Measurements from ENCODE around the gene KIAA1755. TPM values are rescaled to one million over a fixed set of nuclear protein-coding genes. Genes with fewer than 3 reads are reported as not detected.
A peak's percentile ranks its signal among the peaks of the same experiment; 100 is the strongest.

KIAA1755 gene
- total RNA-seq, 2 experiments from 2014 or later, result not detected

DNA sequence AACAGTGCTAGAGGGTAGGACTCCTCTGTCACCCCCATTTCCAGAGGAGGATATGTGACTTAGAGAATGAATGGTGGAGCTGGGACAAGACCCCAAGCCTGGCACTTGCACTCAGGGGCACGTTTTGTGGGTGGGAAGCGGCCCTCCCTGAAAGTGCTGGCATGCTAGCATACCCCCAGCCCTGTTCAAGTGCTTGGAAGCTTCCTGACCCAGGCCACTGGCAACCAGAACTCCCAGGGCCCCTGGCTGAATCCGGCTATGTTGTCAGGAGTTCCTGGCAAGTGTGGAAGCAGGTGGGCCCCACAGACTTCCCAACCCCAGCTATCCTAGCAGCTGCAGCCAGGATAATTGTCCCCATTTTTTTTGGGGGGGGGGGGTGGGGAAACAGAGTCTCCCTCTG, 59.9 kb downstream of the KIAA1755 start:
- Mint-ChIP-seq H3K27ac (no peak overlapping the region), H3K9me3 (no peaks in the 10 kb centered on the region), H3K4me1 (no peaks in the 10 kb centered on the region), H3K4me3 (no peak overlapping the region), H3K36me3 (no peaks in the 10 kb centered on the region), H3K27me3 (peaks cover 22% of the 10 kb centered on the region)
- POLR2A ChIA-PET, result no interaction called here
- DNase-seq (no peak), ATAC-seq (ENCODE audit: low read depth) (no peak)

DNA sequence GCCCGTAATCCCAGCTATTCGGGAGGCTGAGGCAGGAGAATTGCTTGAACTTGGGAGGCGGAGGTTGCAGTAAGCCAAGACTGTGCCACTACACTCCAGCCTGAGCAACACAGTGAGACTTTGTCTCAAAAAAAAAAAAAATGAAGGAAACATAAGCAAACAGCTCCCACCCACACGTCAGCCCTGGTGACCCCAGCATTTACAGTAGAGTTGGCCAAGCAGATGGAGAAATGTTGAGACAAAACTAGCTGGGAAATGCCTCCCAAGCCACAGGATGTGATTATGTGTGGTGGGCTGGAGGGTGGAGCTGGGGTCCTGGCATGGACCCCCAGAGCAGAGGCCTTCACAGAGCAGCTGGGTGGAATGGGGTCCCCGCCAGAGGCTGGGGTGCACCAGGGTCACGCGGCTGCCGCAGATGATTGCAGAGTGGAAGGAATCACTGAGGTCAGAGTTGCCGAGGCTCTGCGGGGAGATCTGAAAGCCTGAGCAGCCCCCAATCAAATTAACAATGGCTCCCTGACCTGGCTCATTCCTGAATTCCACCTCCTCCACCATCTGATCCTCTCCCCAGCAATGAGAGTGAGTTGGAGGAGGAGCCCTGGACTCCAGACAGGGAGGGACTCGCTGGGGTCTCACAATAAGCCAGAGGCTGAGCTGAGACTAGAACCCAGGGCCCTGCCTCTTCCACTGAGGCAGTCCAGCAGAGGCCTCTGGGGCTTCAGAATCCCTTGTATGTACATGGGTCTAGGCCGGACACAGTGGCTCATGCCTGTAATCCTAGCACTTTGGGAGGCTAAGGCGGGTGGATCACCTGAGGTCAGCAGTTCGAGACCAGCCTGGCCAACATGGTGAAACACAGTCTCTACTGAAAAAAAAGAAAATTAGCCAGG, 60.8 kb downstream of the KIAA1755 start:
- Mint-ChIP-seq H3K27ac (no peak overlapping the region), H3K36me3 (no peaks in the 10 kb centered on the region), H3K9me3 (no peaks in the 10 kb centered on the region), H3K4me1 (no peaks in the 10 kb centered on the region), H3K27me3 (peaks cover 17% of the 10 kb centered on the region), H3K4me3 (no peak overlapping the region)
- DNase-seq, result no peak
- POLR2A ChIA-PET, result no interaction called here
- ATAC-seq (ENCODE audit: low read depth), result no peak

DNA sequence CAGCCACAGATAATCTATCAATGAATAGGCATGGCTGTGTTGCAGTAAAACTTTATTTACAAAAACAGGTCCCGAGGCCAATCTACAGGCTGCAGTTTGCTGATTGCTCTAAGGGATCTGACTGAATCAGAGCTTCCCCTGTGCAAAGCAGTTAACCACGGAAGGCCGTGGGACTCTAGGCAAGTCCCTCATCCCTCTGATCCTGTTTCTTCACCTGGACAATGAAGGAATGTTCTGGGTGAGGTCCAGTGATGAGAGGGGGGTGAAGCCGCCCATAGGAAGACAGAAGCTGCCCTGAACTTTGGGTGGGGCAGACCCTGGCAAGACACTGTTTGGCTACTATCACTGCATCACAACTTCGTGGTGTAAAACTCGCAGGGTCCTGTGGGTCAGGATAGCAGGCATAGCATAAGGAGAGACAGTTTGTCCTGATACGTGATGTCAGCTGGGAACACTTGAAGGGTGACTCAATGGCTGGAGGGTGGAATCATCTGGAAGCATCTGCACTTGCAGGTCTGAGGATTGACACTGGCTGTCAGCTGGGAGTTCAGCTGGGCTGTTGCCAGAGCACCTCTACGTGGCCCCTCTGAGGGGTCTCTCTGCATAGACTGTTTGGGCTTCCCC, 62.2 kb downstream of the KIAA1755 start:
- peaks cover 9% of the 10 kb centered on the region for H3K27me3 Mint-ChIP-seq
- no peaks in the 10 kb centered on the region for H3K36me3 Mint-ChIP-seq
- POLR2A ChIA-PET, result no interaction called here
- ATAC-seq (ENCODE audit: low read depth) (no peak), DNase-seq (no peak)
- no peak overlapping the region for H3K4me3 Mint-ChIP-seq
- no peak overlapping the region for H3K27ac Mint-ChIP-seq
- peaks cover 2% of the 10 kb centered on the region for H3K9me3 Mint-ChIP-seq
- H3K4me1 Mint-ChIP-seq, result no peaks in the 10 kb centered on the region

DNA sequence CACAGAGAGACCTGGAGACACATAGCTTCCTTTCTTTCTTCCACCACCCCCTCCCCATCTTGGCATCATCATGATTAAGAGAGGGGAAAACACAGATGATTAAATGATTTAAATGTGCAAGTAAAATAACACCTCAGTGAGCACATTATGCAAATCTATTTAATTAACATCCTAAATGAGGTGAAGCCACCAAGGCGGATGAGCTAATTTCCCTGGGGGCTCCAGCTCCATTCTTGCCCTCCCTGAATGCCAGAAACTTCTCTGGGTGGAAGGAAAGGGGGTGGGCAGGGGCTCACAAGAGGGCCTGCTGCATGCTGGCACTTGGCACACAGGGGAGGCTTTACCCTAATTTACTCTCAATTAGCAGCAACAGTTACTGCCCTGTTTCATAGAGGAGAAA, 62.9 kb downstream of the KIAA1755 start:
- Mint-ChIP-seq H3K9me3 (peaks cover 2% of the 10 kb centered on the region), H3K4me1 (no peaks in the 10 kb centered on the region), H3K27ac (no peak overlapping the region), H3K4me3 (no peak overlapping the region), H3K27me3 (peaks cover 7% of the 10 kb centered on the region), H3K36me3 (no peaks in the 10 kb centered on the region)
- POLR2A ChIA-PET, result no interaction called here
- ATAC-seq (ENCODE audit: low read depth) (no peak), DNase-seq (no peak)

DNA sequence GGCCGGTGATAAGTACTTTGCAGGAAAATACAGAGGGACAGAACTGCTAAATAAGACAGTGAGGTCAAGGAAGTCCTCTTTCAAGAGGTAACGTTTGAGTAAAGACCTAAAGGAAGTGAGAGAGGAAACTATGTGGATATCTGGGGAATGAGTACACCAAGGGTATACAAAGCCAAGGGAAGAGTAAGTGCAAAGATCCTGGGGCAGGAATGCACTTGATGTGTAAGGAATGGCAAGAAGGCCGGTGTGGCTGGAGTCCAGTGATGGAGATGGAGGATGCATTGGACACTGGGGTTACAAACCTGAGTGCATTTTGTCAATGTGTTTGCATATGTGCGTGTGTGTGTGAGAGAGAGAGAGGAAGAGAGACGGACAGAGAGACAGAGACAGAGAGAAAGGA, 63.3 kb downstream of the KIAA1755 start:
- POLR2A ChIA-PET, result no interaction called here
- peaks cover 2% of the 10 kb centered on the region for H3K9me3 Mint-ChIP-seq
- H3K27ac Mint-ChIP-seq, result no peak overlapping the region
- no peak for DNase-seq
- H3K36me3 Mint-ChIP-seq, result no peaks in the 10 kb centered on the region
- no peak for ATAC-seq (ENCODE audit: low read depth)
- no peaks in the 10 kb centered on the region for H3K4me1 Mint-ChIP-seq
- peaks cover 4% of the 10 kb centered on the region for H3K27me3 Mint-ChIP-seq
- no peak overlapping the region for H3K4me3 Mint-ChIP-seq

DNA sequence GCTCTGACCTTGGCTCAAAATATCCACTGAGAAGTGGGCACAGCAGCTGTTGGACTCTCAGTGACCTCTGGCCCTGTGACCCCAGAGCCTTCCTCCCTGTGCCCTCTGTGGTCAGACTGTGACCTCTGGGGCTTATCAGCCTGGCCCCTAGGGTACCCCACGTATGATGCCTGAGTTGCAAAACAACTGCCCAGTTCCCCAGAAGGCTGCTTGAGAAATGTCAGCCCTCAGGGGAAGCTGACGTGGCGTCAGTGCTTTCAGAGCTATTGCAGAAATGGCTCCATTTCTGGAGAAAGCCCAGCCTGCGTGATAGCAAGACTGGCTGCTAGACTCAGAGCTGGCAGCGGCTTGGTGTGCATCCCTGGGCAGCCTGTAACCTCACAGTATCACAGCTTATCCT, 63.9 kb downstream of the KIAA1755 start:
- no peak overlapping the region for H3K27ac Mint-ChIP-seq
- DNase-seq (peak; percentile 12), ATAC-seq (ENCODE audit: low read depth) (no peak)
- POLR2A ChIA-PET, result interaction anchor here (0.7 kb wide), 1 partner anchor 85 kb away, joined by 3 read pairs; no protein-coding TSS in a partner anchor
- no peaks in the 10 kb centered on the region for H3K4me1 Mint-ChIP-seq
- no peak overlapping the region for H3K4me3 Mint-ChIP-seq
- peaks cover 2% of the 10 kb centered on the region for H3K9me3 Mint-ChIP-seq
- no peaks in the 10 kb centered on the region for H3K36me3 Mint-ChIP-seq
- peaks cover 2% of the 10 kb centered on the region for H3K27me3 Mint-ChIP-seq

DNA sequence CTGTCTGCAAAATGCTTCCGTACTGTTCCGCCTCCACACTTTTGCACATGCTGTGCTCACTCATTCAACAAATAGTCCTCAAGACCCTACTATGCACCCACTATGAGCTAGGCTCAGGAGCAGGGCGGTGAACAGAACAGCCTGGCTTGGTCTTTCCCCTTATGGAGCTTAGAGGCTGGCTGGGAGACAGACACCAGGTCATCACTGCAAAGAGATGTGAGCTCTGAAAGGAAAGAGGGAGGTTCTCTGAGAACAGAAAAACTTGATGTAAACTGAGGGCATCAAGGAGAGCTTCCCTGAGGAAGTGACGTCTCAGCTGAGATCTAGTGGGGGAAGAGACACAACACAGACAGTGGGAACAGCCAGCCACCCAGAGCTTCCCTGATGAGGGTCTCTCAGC, 64.5 kb downstream of the KIAA1755 start:
- Mint-ChIP-seq H3K36me3 (no peaks in the 10 kb centered on the region), H3K9me3 (peaks cover 2% of the 10 kb centered on the region), H3K4me3 (no peak overlapping the region), H3K27ac (no peak overlapping the region), H3K27me3 (peaks cover 4% of the 10 kb centered on the region), H3K4me1 (no peaks in the 10 kb centered on the region)
- no peak for ATAC-seq (ENCODE audit: low read depth)
- POLR2A ChIA-PET, result interaction anchor here (0.7 kb wide), 1 partner anchor 85 kb away, joined by 3 read pairs; no protein-coding TSS in a partner anchor
- no peak for DNase-seq

DNA sequence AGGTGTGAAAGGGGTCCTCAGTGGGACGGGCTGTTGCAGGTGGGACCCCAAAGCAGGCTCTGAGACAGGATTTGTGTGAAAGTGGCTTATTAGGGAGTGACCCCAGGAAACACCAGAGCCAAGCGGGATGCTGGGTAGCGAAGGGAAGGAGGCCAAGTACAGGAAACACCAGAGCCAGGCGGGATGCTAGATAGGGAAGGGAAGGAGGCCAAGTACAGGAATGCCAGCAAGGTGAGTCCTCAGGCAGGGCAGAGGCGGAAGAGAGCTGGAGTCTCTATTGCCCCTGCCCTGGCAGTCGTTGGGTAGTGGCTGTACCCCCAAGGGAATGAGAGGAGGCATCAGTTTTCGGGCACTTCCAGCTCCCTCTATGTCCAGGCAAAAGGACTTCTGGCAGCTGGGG, 65.0 kb downstream of the KIAA1755 start:
- POLR2A ChIA-PET, result no interaction called here
- no peak overlapping the region for H3K27ac Mint-ChIP-seq
- no peaks in the 10 kb centered on the region for H3K36me3 Mint-ChIP-seq
- ATAC-seq (ENCODE audit: low read depth) (no peak), DNase-seq (no peak)
- H3K4me3 Mint-ChIP-seq, result no peak overlapping the region
- no peaks in the 10 kb centered on the region for H3K4me1 Mint-ChIP-seq
- peaks cover 2% of the 10 kb centered on the region for H3K9me3 Mint-ChIP-seq
- peaks cover 4% of the 10 kb centered on the region for H3K27me3 Mint-ChIP-seq

DNA sequence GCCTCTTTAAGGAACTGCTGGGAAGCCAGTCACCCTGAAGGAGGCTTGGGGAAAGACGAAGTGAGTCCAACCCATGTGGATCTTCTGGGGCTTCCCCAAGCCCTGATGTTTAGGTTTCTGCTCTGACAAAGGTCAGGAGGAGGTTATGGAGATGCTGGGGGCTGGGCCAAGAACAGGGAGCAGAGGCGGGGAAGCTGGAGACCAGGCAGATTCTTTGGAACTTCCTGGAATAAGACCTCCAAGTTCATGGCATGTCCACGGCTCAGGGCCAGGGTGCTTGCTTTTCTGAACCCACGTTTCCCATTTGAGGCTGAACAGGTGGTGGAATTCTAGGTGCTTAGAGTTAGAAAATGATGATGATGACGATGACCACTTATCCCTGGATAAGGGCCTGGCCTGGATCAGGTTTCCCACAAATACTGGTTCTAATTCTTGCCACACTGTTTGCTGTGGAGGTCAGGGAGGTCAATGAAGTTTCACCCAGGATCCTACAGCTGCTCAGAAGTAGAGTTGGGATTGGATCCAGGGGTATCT, 65.5 kb downstream of the KIAA1755 start:
- DNase-seq (no peak), ATAC-seq (ENCODE audit: low read depth) (no peak)
- peaks cover 4% of the 10 kb centered on the region for H3K27me3 Mint-ChIP-seq
- H3K4me1 Mint-ChIP-seq, result no peaks in the 10 kb centered on the region
- no peak overlapping the region for H3K27ac Mint-ChIP-seq
- H3K4me3 Mint-ChIP-seq, result no peak overlapping the region
- H3K9me3 Mint-ChIP-seq, result peaks cover 2% of the 10 kb centered on the region
- POLR2A ChIA-PET, result no interaction called here
- H3K36me3 Mint-ChIP-seq, result no peaks in the 10 kb centered on the region

DNA sequence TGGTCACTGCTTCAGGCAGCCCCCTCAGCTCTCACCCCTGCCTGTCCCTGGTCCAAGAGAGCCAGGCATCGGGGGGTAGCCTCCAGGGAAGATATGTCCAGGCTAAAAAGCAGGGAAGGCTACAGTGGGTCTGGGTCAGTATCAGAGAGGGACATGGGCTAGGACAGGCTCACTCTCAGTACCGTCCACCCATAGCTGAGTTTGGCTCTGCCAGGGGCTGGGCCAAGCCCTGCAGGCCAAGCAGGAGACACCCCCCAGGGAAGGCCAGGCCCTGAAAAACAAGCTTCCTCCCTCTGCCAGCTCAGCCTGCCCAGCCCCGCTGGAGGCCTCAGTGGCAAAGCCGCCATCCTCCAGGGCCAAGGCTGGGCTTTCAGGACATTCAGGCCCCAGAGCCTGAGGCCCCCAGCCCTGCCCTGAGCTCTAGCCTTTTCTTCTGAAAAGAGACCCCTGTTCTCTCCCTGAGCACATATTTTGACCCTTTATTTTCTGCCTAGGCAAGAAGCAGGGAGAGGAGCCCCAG, 66.9 kb downstream of the KIAA1755 start:
- Mint-ChIP-seq H3K36me3 (no peaks in the 10 kb centered on the region), H3K27me3 (peaks cover 4% of the 10 kb centered on the region), H3K9me3 (peaks cover 2% of the 10 kb centered on the region), H3K27ac (no peak overlapping the region), H3K4me3 (no peak overlapping the region), H3K4me1 (no peaks in the 10 kb centered on the region)
- POLR2A ChIA-PET, result no interaction called here
- DNase-seq (no peak), ATAC-seq (ENCODE audit: low read depth) (no peak)

DNA sequence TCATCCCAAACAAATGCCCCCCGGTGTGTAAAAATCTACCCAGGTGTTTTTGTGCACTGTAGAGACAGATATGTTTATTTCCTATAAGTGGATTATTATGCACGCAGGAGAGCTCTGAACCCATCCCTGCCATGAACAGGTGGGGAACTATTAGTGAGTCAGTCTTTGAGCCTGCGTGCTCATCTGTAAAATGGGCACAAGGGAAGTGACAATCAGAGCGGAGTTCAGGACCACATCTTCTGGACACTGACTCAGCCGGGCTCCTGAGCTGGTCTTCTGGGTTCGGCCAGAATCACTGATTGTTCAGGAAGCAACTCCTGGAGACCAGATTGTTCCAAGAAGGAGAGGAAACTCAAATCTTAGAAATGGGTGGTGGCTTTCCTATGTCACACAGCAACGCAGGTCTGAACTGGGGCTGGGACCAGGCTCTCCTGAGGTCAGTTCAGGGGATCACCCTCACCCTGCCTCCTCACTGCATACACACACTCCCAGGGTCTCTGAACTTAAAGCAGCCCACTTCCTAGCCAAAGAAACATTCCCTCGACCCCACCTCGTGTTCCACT, 68.1 kb downstream of the KIAA1755 start:
- no peak overlapping the region for H3K27ac Mint-ChIP-seq
- no peak overlapping the region for H3K4me3 Mint-ChIP-seq
- H3K36me3 Mint-ChIP-seq, result no peaks in the 10 kb centered on the region
- no peak for ATAC-seq (ENCODE audit: low read depth)
- POLR2A ChIA-PET, result no interaction called here
- no peaks in the 10 kb centered on the region for H3K4me1 Mint-ChIP-seq
- H3K27me3 Mint-ChIP-seq, result peaks cover 4% of the 10 kb centered on the region
- DNase-seq, result no peak
- H3K9me3 Mint-ChIP-seq, result peaks cover 2% of the 10 kb centered on the region

DNA sequence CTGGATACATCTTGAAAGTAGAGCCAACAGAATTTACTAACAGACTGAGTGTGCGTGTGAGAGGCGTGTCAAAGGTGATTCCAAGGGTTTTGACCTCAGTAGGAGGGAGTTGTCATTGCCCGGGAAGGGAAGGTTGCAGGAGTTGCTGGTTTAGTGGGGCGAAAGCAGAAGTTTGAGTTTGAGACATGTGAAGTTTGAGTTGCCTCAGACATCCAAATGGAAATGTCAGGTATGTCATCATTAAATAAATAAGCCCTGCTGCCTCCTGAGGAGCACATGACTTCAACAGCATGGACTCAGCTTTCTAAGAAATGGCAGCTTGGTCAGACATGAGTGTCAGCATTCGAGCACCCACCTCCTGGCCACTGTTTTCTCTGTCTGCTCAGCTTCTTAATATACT, 68.9 kb downstream of the KIAA1755 start:
- DNase-seq (no peak), ATAC-seq (ENCODE audit: low read depth) (no peak)
- no peaks in the 10 kb centered on the region for H3K4me1 Mint-ChIP-seq
- H3K27me3 Mint-ChIP-seq, result peaks cover 8% of the 10 kb centered on the region
- peaks cover 2% of the 10 kb centered on the region for H3K9me3 Mint-ChIP-seq
- POLR2A ChIA-PET, result no interaction called here
- H3K27ac Mint-ChIP-seq, result no peak overlapping the region
- no peak overlapping the region for H3K4me3 Mint-ChIP-seq
- no peaks in the 10 kb centered on the region for H3K36me3 Mint-ChIP-seq

DNA sequence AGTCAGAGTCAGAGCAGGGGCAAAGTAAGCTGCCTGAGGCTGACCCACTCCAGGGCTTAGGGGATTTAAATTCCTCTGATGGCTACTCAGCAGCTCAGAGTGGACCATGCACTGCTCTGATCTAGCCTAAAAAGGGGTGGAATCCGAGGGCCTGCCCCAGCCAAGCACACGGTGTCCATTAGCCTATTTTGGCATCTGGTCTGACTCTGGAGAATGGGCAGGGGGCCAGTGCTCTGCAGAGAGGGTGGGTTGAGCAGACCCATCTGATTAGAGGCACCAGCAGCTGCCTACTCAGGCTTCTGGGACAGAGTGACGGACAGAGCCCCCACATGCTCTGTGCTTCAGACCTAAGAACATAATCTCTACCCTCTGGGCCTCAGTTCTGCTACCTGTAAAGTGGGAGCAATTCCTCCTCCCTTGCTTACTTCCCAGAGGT, 69.6 kb downstream of the KIAA1755 start:
- no peaks in the 10 kb centered on the region for H3K36me3 Mint-ChIP-seq
- ATAC-seq (ENCODE audit: low read depth) (no peak), DNase-seq (no peak)
- no peak overlapping the region for H3K27ac Mint-ChIP-seq
- H3K4me3 Mint-ChIP-seq, result no peak overlapping the region
- H3K4me1 Mint-ChIP-seq, result no peaks in the 10 kb centered on the region
- H3K27me3 Mint-ChIP-seq, result peaks cover 9% of the 10 kb centered on the region
- POLR2A ChIA-PET, result no interaction called here
- H3K9me3 Mint-ChIP-seq, result peaks cover 2% of the 10 kb centered on the region

Data from activated naive CD8-positive, alpha-beta T cell treated with anti-CD3 and anti-CD28 coated beads, Interleukin-2, amount 10 ng/mL, durations not matched to agents 7 days and 5 days (primary cell).